Astrocyte of the cerebellum (primary cell): ENCODE results near the gene SEPTIN7.

Experiments used
- DNase-seq: peaks from one replicate; pipeline ENCODE4 v3.0.0-alpha.2; 2011; ENCODE audit warnings: low read depth
- H3K4me3 ChIP-seq: 2 replicates; pipeline ENCODE4 v1.5.1; 2011; ENCODE audit warnings: mild to moderate bottlenecking, low read depth, low read length, moderate library complexity
- CTCF ChIP-seq: IDR thresholded peaks from 2 replicates; pipeline ENCODE4 v1.5.1; 2012; ENCODE audit warnings: low read length, low read depth, moderate library complexity, mild to moderate bottlenecking; ENCODE audit errors: missing control alignments
- in situ Hi-C: cut with HindIII; loops from 2 replicates; pipeline ENCODE4 v1.10.0; 2017; ENCODE audit warnings: low sequenced_read_pairs

SEPTIN7 gene

DNA sequence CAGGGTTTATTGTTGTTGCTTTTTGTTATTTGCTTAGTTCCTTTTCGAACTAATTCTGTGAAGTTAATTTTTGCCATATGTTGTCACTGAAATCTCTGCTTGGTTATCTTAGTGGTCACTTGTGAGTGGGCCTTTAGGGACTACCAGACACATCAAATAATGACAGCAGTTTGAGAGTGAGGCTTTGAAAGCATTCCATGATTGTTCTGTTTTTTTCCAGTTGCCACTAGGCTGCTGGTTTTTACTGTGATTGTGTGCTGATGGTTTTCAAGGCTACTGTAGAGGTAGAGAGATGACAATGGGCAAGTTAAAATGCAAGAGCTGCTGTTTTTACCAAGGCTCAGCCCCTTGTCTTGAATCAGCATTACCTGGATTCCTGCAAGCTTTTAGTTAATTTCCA, 20.0 kb downstream of the SEPTIN7 start:
- in situ Hi-C loops, result no loop called here
- no peak for TF ChIP-seq CTCF
- no peak overlapping the region for H3K4me3 ChIP-seq
- no peak for DNase-seq

- H3K4me3 ChIP-seq, result no peak overlapping the region
- DNase-seq, result no peak
- TF ChIP-seq CTCF, result no peak
- in situ Hi-C loops, result no loop called here
Observed at GRCh38 chr7:35823440-35823839, 22.6 kb downstream of the SEPTIN7 start.

DNA sequence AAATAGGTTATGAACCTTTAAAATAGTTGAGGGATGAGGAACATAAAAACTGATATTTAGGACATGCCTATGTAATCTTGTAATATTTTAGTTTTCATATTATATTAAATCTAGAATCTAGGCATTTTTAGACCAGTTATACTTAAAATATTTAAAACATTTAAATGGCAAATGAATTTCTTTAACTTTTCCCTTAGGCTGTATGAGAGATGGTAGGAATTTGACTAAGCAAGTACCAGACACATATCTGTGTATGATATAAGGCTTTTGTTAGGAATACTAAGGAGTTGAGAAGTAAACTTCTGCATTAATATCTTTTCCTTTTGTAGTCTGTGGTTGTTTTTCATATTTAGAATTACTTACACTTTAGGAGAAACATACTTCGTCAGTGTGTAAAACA, 25.1 kb downstream of the SEPTIN7 start:
- DNase-seq, result no peak
- no peak overlapping the region for H3K4me3 ChIP-seq
- in situ Hi-C loops, result no loop called here
- TF ChIP-seq CTCF, result no peak

DNA sequence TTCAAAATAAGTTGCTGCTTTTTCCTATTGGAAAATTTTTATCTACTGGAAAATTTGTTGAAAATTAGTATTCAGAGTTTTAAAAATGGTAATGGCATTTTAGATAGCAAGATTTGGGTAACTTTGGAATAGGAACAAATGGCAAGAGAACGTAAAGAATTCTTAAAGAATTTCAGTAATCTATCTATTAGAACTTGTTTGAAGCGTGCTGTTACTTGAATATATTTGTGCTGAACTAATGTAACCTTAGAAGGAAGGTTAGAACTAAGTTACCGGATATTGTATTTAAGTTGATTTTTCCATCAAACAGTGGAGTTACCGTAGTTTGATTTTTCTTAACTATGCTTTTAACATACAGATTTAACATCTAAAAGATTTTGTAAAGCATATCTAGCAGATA, 25.9 kb downstream of the SEPTIN7 start:
- in situ Hi-C loops, result no loop called here
- no peak for DNase-seq
- TF ChIP-seq CTCF, result no peak
- no peak overlapping the region for H3K4me3 ChIP-seq

GRCh38 chr7:35828817-35829216, 28.0 kb downstream of the SEPTIN7 start:
- TF ChIP-seq CTCF, result no peak
- in situ Hi-C loops, result no loop called here
- H3K4me3 ChIP-seq, result no peak overlapping the region
- DNase-seq, result no peak

DNA sequence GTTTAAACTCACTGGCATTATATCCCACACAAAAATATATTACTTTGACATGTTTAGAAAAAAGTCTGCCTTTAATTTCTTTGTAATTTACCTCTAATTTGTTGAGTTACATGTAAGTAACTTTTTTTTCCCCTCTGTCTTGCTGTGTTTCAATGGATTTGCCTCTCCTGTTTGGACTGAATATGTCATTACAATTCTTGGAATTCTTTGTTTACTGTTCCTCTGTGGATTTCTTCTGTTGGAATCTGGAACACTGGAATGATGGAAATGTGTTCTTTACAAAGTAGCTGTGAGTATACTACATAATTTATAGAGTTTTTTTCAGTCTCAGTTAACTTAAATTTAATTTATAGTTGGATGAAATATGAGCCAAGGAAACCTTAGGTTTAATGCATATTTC, 30.4 kb downstream of the SEPTIN7 start:
- no peak for TF ChIP-seq CTCF
- no peak for DNase-seq
- no peak overlapping the region for H3K4me3 ChIP-seq
- in situ Hi-C loops, result no loop called here
